Measurements from ENCODE around the gene ARHGAP24. TPM values are rescaled to one million over a fixed set of nuclear protein-coding genes. Genes with fewer than 3 reads are reported as not detected.

Gene ARHGAP24
- total and polyA plus RNA-seq, 10 of the 15 experiments (the other 5 are each of a cell fraction or from before 2014, with no cell fraction given): 0.10 to 4.2 (median 0.52) TPM

GRCh38 chr4:85613901-85614300 is 139.0 kb downstream of the ARHGAP24 start (continued):
- no peak for TF ChIP-seq CBX3 (IDR thresholded peaks at IDR 0.05; ENCODE audit: borderline replicate concordance, low read depth)
- TF ChIP-seq CEBPB (IDR thresholded peaks at IDR 0.05; ENCODE audit: borderline replicate concordance in 1 of 2, low read depth in 2 of 2, low read length in 2 of 2): no peak

- TF ChIP-seq POLR2AphosphoS5 (IDR thresholded peaks at IDR 0.05; ENCODE audit: low read length): no peak
- Histone ChIP-seq H3K4me3 (no peak overlapping the region), H4K20me1 (ENCODE audit: control insufficient read depth, insufficient read depth) (no peaks in the 10 kb centered on the region), H3K27ac (ENCODE audit: control insufficient read depth, insufficient read depth) (no peak overlapping the region), H3K9me3 (replicated peaks; ENCODE audit: control insufficient read depth, insufficient read depth, low read length) (no peaks in the 10 kb centered on the region; the same call in 2 of the 3 replicates), H3K36me3 (ENCODE audit: control insufficient read depth in 2 of 2, insufficient read depth in 2 of 2, low read length in 1 of 2) (no peaks in the 10 kb centered on the region), H3K79me2 (ENCODE audit: control insufficient read depth, insufficient read depth, low read length) (no peaks in the 10 kb centered on the region), H3K27me3 (replicated peaks in 1 of 2; ENCODE audit: control insufficient read depth in 2 of 2, insufficient read depth in 2 of 2, low read length in 1 of 2) (no peaks in the 10 kb centered on the region), H2AFZ (ENCODE audit: control insufficient read depth, low read depth, low read length) (no peak overlapping the region), H3K4me1 (ENCODE audit: control insufficient read depth, insufficient read depth, low read length) (peaks cover 4% of the 10 kb centered on the region; the same call in 1 of the 2 replicates), H3K9ac (ENCODE audit: control insufficient read depth, insufficient read depth, low read length) (no peak overlapping the region), H3K4me2 (ENCODE audit: control insufficient read depth, insufficient read depth) (no peak overlapping the region)
- in situ Hi-C loops (cut with MboI) (no loop called here), intact Hi-C loops (cut with micrococcal nuclease; ENCODE audit: unreplicated experiment) (no loop called here)
- ChIA-PET SMC1A (ENCODE audit: uncharacterized antibody, unreplicated experiment) (interaction anchor here (0.8 to 1.9 kb wide), 4 partner anchors 11 to 25 kb away, joined by 3 to 8 read pairs (median 4); no protein-coding TSS in a partner anchor), RAD21 (ENCODE audit: unreplicated experiment) (interaction anchor here (1.0 kb wide), 1 partner anchor 131 kb away, joined by 3 read pairs; no protein-coding TSS in a partner anchor), POLR2A (no interaction called here), CTCF (interaction anchor here (0.7 to 1.0 kb wide), 2 partner anchors 20 to 131 kb away, joined by 3 to 6 read pairs; no protein-coding TSS in a partner anchor)
- FAIRE-seq (no peak), ATAC-seq (no peak), DNase-seq (ENCODE audit: low read depth, low spot score) (no peak)
- no TSS peak for BruUV-seq (replicated peaks)
- 45% methylated on average over 2 of the region's 2 CpGs for WGBS (ENCODE audit: insufficient coverage, insufficient replicate concordance, low lambda C conversion rate, missing lambda C conversion rate)
These were observed 141.0 kb downstream of the ARHGAP24 start for GRCh38 chr4:85615952-85616351.

GRCh38 chr4:85617202-85617601 is 142.3 kb downstream of the ARHGAP24 start:
- Histone ChIP-seq H3K9me3 (replicated peaks; ENCODE audit: control insufficient read depth, insufficient read depth, low read length) (no peaks in the 10 kb centered on the region; the same call in 2 of the 3 replicates), H2AFZ (ENCODE audit: control insufficient read depth, low read depth, low read length) (no peak overlapping the region), H3K36me3 (ENCODE audit: control insufficient read depth in 2 of 2, insufficient read depth in 2 of 2, low read length in 1 of 2) (no peaks in the 10 kb centered on the region), H3K4me3 (no peak overlapping the region), H3K9ac (ENCODE audit: control insufficient read depth, insufficient read depth, low read length) (no peak overlapping the region), H3K4me1 (ENCODE audit: control insufficient read depth, insufficient read depth, low read length) (peaks cover 3% of the 10 kb centered on the region; the same call in 1 of the 2 replicates), H3K4me2 (ENCODE audit: control insufficient read depth, insufficient read depth) (no peak overlapping the region), H4K20me1 (ENCODE audit: control insufficient read depth, insufficient read depth) (no peaks in the 10 kb centered on the region), H3K79me2 (ENCODE audit: control insufficient read depth, insufficient read depth, low read length) (no peaks in the 10 kb centered on the region), H3K27ac (ENCODE audit: control insufficient read depth, insufficient read depth) (no peak overlapping the region), H3K27me3 (replicated peaks in 1 of 2; ENCODE audit: control insufficient read depth in 2 of 2, insufficient read depth in 2 of 2, low read length in 1 of 2) (no peaks in the 10 kb centered on the region)
- no TSS peak for BruUV-seq (replicated peaks)
- FAIRE-seq (no peak), ATAC-seq (no peak), DNase-seq (ENCODE audit: low read depth, low spot score) (no peak)
- 97% methylated on average over 3 of the region's 3 CpGs for WGBS (ENCODE audit: insufficient coverage, insufficient replicate concordance, low lambda C conversion rate, missing lambda C conversion rate)
- RAD21 ChIA-PET (ENCODE audit: unreplicated experiment): no interaction called here
- intact Hi-C loops (cut with micrococcal nuclease; ENCODE audit: unreplicated experiment): no loop called here
- SMC1A ChIA-PET (ENCODE audit: uncharacterized antibody, unreplicated experiment): interaction anchor here (1.9 kb wide), 1 partner anchor 24 kb away, joined by 8 read pairs; no protein-coding TSS in a partner anchor
- POLR2A ChIA-PET: no interaction called here
- CTCF ChIA-PET: no interaction called here
- in situ Hi-C loops (cut with MboI): no loop called here
- TF ChIP-seq PBX3 (IDR thresholded peaks at IDR 0.05; ENCODE audit: insufficient replicate concordance, low read depth, low read length): no peak
- no peak for TF ChIP-seq SRF (IDR thresholded peaks at IDR 0.05; ENCODE audit: low read depth in 2 of 2, low read length in 2 of 2)
- TF ChIP-seq TCF7 (IDR thresholded peaks at IDR 0.05; ENCODE audit: borderline replicate concordance): no peak
- TF ChIP-seq CUX1 (IDR thresholded peaks at IDR 0.05; ENCODE audit: insufficient replicate concordance, low read depth, low read length): no peak
- TF ChIP-seq HDAC6 (IDR thresholded peaks at IDR 0.05; ENCODE audit: unreplicated experiment): no peak
